Loucy (cell line): ENCODE measurements around the gene AAMDC.
"Not testable (repeated sequence)": the region's sequence is repeated elsewhere in the genome, so short reads cannot be mapped to it uniquely, and the experiment has no call there.

Source experiments
- H2AFZ ChIP-seq: fragments of 200-600 bp; sonication (generic); 2 replicates; pipeline ENCODE4 v1.6.0; 2016; ENCODE audit warnings: antibody characterized with exemption, mild to moderate bottlenecking, low read length, moderate library complexity
- H3F3A ChIP-seq: fragments of 200-600 bp; 2 replicates; pipeline ENCODE4 v1.6.0; 2016; ENCODE audit warnings: antibody characterized with exemption, low read depth, mild to moderate bottlenecking
- H3K27me3 ChIP-seq: fragments of 200-600 bp; sonication (generic); 2 replicates; pipeline ENCODE4 v1.6.1; 2014; ENCODE audit warnings: low read length, mild to moderate bottlenecking; ENCODE audit not compliant: insufficient read depth, poor library complexity, severe bottlenecking
- H3K36me3 ChIP-seq: fragments of 200-600 bp; sonication (generic); 2 replicates; pipeline ENCODE4 v1.6.1; 2016; ENCODE audit warnings: low read length; ENCODE audit not compliant: insufficient read depth
- H3K4me1 ChIP-seq: fragments of 200-600 bp; sonication (generic); 2 replicates; pipeline ENCODE4 v1.5.1; 2014; ENCODE audit warnings: low read length, mild to moderate bottlenecking; ENCODE audit not compliant: insufficient read depth, poor library complexity, severe bottlenecking
- H3K4me2 ChIP-seq: fragments of 200-600 bp; sonication (generic); 2 replicates; pipeline ENCODE4 v1.6.0; 2014; ENCODE audit warnings: antibody characterized with exemption, low read length, low read depth, mild to moderate bottlenecking; ENCODE audit not compliant: poor library complexity, severe bottlenecking
- H3K4me3 ChIP-seq: fragments of 200-600 bp; sonication (generic); 2 replicates; pipeline ENCODE4 v1.5.1; 2014; ENCODE audit warnings: low read length, mild to moderate bottlenecking, mixed read lengths; ENCODE audit not compliant: poor library complexity, severe bottlenecking
- H3K79me2 ChIP-seq: fragments of 200-600 bp; sonication (generic); 2 replicates; pipeline ENCODE4 v1.6.1; 2014; ENCODE audit warnings: low read length; ENCODE audit not compliant: insufficient read depth
- H3K9ac ChIP-seq: fragments of 200-600 bp; sonication (generic); 2 replicates; pipeline ENCODE4 v1.6.0; 2014; ENCODE audit warnings: mild to moderate bottlenecking, low read depth, low read length, moderate library complexity; ENCODE audit not compliant: poor library complexity, severe bottlenecking
- H3K9me2 ChIP-seq: fragments of 200-600 bp; sonication (generic); replicated peaks from 2 replicates; pipeline ENCODE4 v1.6.1; 2016; ENCODE audit warnings: low read depth, low read length, mixed read lengths
- H3K9me3 ChIP-seq: fragments of 200-600 bp; sonication (generic); 2 replicates; pipeline ENCODE4 v1.6.1; 2014; ENCODE audit warnings: mild to moderate bottlenecking, antibody characterized with exemption, low read length, low read depth; ENCODE audit not compliant: insufficient read depth
- H4K20me1 ChIP-seq: fragments of 200-600 bp; sonication (generic); 2 replicates; pipeline ENCODE4 v1.6.0; 2014; ENCODE audit warnings: antibody characterized with exemption, low read length, mild to moderate bottlenecking; ENCODE audit not compliant: insufficient read depth, poor library complexity, severe bottlenecking
- EZH2phosphoT487 ChIP-seq: fragments of 200-600 bp; IDR thresholded peaks from 2 replicates; pipeline ENCODE4 v1.6.1; 2018; ENCODE audit warnings: antibody characterized with exemption, mild to moderate bottlenecking, moderate library complexity, borderline replicate concordance
- TF ChIP-seq, protein P1 (sequence below): fragments of 200-600 bp; sonication (generic); conservative IDR thresholded peaks from 2 replicates; pipeline ENCODE4 v1.5.1; 2014; ENCODE audit warnings: mild to moderate bottlenecking, antibody characterized with exemption, low read length

The AAMDC gene

DNA sequence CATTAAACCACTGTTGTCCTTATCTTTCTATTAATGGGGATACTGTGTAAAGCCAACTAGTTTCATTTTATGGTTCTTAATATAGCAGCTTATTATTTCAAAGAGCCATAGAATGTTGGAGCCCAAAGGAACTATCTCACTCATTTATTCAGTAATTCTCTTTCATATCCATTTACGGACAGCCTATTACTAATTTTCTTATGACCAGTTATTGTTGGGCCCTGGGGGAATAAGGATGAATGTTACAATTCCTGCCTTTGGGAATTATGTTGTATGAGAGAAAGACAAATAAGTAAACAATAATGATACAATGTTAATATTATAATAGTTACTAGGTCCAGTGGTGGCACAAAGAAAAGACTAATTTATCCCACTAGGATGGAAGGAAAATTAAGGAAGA lies 52.4 kb downstream of the AAMDC start:
- H4K20me1 ChIP-seq = no peaks in the 10 kb centered on the region
- no peak overlapping the region for H2AFZ ChIP-seq
- no peak overlapping the region for H3K4me3 ChIP-seq
- no peaks in the 10 kb centered on the region for H3K4me1 ChIP-seq
- no peaks in the 10 kb centered on the region for H3F3A ChIP-seq
- H3K9ac ChIP-seq = no peak overlapping the region
- no peaks in the 10 kb centered on the region for H3K9me2 ChIP-seq
- TF ChIP-seq EZH2phosphoT487 = no peak
- TF ChIP-seq, protein P1, sequence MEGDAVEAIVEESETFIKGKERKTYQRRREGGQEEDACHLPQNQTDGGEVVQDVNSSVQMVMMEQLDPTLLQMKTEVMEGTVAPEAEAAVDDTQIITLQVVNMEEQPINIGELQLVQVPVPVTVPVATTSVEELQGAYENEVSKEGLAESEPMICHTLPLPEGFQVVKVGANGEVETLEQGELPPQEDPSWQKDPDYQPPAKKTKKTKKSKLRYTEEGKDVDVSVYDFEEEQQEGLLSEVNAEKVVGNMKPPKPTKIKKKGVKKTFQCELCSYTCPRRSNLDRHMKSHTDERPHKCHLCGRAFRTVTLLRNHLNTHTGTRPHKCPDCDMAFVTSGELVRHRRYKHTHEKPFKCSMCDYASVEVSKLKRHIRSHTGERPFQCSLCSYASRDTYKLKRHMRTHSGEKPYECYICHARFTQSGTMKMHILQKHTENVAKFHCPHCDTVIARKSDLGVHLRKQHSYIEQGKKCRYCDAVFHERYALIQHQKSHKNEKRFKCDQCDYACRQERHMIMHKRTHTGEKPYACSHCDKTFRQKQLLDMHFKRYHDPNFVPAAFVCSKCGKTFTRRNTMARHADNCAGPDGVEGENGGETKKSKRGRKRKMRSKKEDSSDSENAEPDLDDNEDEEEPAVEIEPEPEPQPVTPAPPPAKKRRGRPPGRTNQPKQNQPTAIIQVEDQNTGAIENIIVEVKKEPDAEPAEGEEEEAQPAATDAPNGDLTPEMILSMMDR = no peak
- no peaks in the 10 kb centered on the region for H3K27me3 ChIP-seq
- H3K9me3 ChIP-seq = no peaks in the 10 kb centered on the region
- no peak overlapping the region for H3K4me2 ChIP-seq
- H3K36me3 ChIP-seq = peaks cover 38% of the 10 kb centered on the region; the same call in 1 of the 2 replicates
- H3K79me2 ChIP-seq = no peaks in the 10 kb centered on the region

DNA sequence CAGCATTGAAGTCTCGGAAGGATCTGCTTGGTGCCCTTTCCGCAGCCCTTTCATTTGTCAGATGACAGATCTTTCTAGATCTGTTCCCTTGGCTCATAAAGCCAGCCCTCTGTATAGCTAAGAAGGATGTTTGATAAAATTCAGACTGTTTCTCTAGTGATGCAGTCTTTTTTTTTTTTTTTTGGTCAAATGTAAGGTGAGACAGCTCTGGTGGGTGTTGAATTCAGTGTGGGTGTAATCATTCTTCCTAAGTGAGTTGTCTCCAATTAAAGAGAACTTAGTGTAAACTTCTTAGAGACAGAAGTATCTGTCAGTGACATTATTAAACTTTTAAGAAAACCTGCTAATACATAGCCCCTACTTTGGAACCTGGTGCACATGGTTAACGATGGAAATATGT lies 53.3 kb downstream of the AAMDC start:
- H3K9ac ChIP-seq = no peak overlapping the region
- TF ChIP-seq EZH2phosphoT487 = no peak
- TF ChIP-seq, protein P1 = no peak
- H3K4me1 ChIP-seq = peaks cover 7% of the 10 kb centered on the region
- H3K27me3 ChIP-seq = no peaks in the 10 kb centered on the region
- H3K4me2 ChIP-seq = no peak overlapping the region
- no peaks in the 10 kb centered on the region for H4K20me1 ChIP-seq
- H3K79me2 ChIP-seq = no peaks in the 10 kb centered on the region
- H3F3A ChIP-seq = no peaks in the 10 kb centered on the region
- H3K36me3 ChIP-seq = peaks cover 46% of the 10 kb centered on the region; the same call in 1 of the 2 replicates
- no peak overlapping the region for H2AFZ ChIP-seq
- no peak overlapping the region for H3K4me3 ChIP-seq
- no peaks in the 10 kb centered on the region for H3K9me3 ChIP-seq
- no peaks in the 10 kb centered on the region for H3K9me2 ChIP-seq

DNA sequence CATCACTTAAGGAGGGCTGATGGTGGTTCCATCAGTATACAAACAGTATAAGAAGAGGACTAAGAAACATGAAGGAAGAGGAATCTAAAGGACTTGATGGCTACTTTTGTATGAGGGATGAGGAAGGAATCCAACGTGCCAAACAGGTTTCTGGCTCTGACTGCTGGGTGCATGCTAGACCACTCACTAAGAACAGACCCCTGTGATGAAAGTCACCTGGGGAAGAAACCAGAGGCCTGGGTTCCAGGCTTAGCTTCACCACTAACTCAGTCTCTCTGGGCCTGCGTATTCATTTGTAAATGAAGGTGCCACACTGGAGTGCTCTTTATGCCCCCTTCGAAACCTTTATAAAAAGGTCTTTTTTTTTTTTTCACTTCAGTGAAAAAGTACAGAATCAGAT lies 55.1 kb downstream of the AAMDC start:
- Histone ChIP-seq H3K27me3 (no peaks in the 10 kb centered on the region), H3K36me3 (peaks cover 50% of the 10 kb centered on the region; the same call in 1 of the 2 replicates), H3K9me3 (no peaks in the 10 kb centered on the region), H3K4me1 (peaks cover 20% of the 10 kb centered on the region), H3K79me2 (no peaks in the 10 kb centered on the region), H4K20me1 (no peaks in the 10 kb centered on the region), H3K9ac (no peak overlapping the region), H3K4me2 (no peak overlapping the region), H3K9me2 (no peaks in the 10 kb centered on the region), H3F3A (no peaks in the 10 kb centered on the region), H3K4me3 (no peak overlapping the region), H2AFZ (no peak overlapping the region)
- no peak for TF ChIP-seq EZH2phosphoT487
- TF ChIP-seq, protein P1 = no peak

- not testable (repeated sequence) for H3K4me3 ChIP-seq, H2AFZ ChIP-seq, H4K20me1 ChIP-seq, H3K9ac ChIP-seq, H3K9me2 ChIP-seq, H3K27me3 ChIP-seq, H3K4me2 ChIP-seq, H3K9me3 ChIP-seq, H3K79me2 ChIP-seq, H3F3A ChIP-seq
- peaks cover 59% of the 10 kb centered on the region; the same call in 1 of the 2 replicates for H3K36me3 ChIP-seq
- H3K4me1 ChIP-seq = peaks cover 20% of the 10 kb centered on the region
Measured at GRCh38 chr11:77878247-77878646, 57.3 kb downstream of the AAMDC start.
